Measurements from ENCODE around the gene EMILIN3.

The EMILIN3 gene

DNA sequence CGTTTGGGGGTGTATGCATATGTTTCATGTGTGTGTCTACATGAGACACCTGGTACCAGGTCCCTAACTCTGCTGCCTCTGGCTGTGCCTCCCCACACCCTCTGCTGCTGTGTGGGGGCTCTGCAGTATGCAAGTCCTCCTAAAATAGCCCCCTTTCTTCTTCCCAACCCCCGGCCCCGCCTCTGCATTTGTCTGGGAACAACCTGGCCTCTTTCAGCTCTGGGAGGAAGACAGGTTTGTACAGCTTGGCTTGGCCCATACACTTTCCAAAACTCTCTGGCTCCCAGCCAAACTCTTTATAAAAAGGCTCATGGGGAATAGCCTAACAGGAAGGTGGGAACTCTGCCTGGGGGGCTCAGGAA, 27.1 kb upstream of the EMILIN3 start:
- Histone ChIP-seq H3K4me1 (ENCODE audit: control insufficient read depth, insufficient read depth, low read length) (no peaks in the 10 kb centered on the region), H3K36me3 (ENCODE audit: control insufficient read depth in 2 of 2, insufficient read depth in 1 of 2, low read length in 2 of 2) (no peaks in the 10 kb centered on the region), H3K27ac (ENCODE audit: extremely low read depth, low read depth, low read length) (no peak overlapping the region), H3K4me3 (ENCODE audit: low read depth, low read length) (no peak overlapping the region), H3K9me3 (ENCODE audit: control insufficient read depth, insufficient read depth, low read depth, low read length) (no peaks in the 10 kb centered on the region)
- ChIA-PET CTCF (no interaction called here), POLR2A (no interaction called here)
- TF ChIP-seq ZFHX2 (tag by site-specific recombination; conservative IDR thresholded peaks at IDR 0.05) = peak; percentile 38
- TF ChIP-seq ZNF16 (tag by site-specific recombination; IDR thresholded peaks at IDR 0.05; ENCODE audit: low read depth) = no peak
- peak; percentile 42 for TF ChIP-seq EGR2 (tag by site-specific recombination; IDR thresholded peaks at IDR 0.05; ENCODE audit: low read depth)

DNA sequence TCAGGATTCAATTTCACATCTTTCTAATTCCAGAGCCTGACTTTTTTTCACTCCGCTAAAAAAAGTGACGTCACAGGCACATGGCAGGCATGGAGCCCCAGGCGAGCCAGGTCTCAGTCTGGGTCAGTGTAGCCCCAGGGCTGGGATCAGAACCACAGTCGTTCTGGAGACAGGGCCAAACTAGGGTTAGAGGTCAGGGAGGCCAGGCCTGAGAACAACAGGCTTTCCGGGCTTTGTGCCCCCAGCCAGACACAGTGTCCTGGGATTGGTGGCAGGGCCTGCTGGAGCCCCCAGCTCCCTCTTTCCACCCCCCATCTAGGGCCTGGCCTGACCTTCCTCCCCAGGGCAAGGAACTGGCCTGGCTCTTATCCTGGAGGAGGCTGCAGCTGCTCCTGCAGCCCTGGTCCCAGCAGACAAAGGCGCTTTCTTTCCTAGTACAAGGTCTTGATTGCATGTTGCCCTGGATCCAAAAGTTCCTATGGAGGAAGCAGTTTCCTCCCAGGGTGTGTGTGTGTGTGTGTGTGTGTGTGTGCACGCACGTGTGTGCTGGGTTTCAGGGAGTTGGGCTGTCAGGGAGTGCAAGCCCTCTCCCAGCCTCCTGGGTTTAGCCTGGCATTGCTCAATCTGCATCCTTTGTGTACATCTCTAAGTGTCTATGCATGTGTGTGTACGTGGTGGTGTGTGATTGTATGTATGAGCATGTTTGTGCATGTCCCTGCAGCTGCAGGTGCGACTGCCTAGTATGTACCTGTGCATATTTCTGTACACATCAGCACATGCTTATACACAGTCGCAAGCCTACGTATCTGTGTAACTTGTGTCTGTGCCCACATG, 26.5 kb upstream of the EMILIN3 start:
- ChIA-PET POLR2A (no interaction called here), CTCF (no interaction called here)
- no peaks in the 10 kb centered on the region for H3K9me3 ChIP-seq (ENCODE audit: control insufficient read depth, insufficient read depth, low read depth, low read length)
- H3K4me1 ChIP-seq (ENCODE audit: control insufficient read depth, insufficient read depth, low read length) = no peaks in the 10 kb centered on the region
- no peak for TF ChIP-seq ZSCAN23 (tag by site-specific recombination; IDR thresholded peaks at IDR 0.05)
- TF ChIP-seq, protein P1, sequence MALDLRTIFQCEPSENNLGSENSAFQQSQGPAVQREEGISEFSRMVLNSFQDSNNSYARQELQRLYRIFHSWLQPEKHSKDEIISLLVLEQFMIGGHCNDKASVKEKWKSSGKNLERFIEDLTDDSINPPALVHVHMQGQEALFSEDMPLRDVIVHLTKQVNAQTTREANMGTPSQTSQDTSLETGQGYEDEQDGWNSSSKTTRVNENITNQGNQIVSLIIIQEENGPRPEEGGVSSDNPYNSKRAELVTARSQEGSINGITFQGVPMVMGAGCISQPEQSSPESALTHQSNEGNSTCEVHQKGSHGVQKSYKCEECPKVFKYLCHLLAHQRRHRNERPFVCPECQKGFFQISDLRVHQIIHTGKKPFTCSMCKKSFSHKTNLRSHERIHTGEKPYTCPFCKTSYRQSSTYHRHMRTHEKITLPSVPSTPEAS (tag by site-specific recombination; IDR thresholded peaks at IDR 0.05) = peak; percentile 85
- TF ChIP-seq, protein P2, sequence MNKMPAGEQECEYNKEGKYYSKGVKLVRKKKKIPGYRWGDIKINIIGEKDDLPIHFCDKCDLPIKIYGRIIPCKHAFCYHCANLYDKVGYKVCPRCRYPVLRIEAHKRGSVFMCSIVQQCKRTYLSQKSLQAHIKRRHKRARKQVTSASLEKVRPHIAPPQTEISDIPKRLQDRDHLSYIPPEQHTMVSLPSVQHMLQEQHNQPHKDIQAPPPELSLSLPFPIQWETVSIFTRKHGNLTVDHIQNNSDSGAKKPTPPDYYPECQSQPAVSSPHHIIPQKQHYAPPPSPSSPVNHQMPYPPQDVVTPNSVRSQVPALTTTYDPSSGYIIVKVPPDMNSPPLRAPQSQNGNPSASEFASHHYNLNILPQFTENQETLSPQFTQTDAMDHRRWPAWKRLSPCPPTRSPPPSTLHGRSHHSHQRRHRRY (tag by site-specific recombination; IDR thresholded peaks at IDR 0.05) = no peak
- TF ChIP-seq, protein P3, sequence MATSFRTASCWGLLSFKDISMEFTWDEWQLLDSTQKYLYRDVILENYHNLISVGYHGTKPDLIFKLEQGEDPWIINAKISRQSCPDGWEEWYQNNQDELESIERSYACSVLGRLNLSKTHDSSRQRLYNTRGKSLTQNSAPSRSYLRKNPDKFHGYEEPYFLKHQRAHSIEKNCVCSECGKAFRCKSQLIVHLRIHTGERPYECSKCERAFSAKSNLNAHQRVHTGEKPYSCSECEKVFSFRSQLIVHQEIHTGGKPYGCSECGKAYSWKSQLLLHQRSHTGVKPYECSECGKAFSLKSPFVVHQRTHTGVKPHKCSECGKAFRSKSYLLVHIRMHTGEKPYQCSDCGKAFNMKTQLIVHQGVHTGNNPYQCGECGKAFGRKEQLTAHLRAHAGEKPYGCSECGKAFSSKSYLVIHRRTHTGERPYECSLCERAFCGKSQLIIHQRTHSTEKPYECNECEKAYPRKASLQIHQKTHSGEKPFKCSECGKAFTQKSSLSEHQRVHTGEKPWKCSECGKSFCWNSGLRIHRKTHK (tag by site-specific recombination; IDR thresholded peaks at IDR 0.05) = no peak
- no peaks in the 10 kb centered on the region for H3K36me3 ChIP-seq (ENCODE audit: control insufficient read depth in 2 of 2, insufficient read depth in 1 of 2, low read length in 2 of 2)
- H3K4me3 ChIP-seq (ENCODE audit: low read depth, low read length) = no peak overlapping the region
- no peak overlapping the region for H3K27ac ChIP-seq (ENCODE audit: extremely low read depth, low read depth, low read length)

DNA sequence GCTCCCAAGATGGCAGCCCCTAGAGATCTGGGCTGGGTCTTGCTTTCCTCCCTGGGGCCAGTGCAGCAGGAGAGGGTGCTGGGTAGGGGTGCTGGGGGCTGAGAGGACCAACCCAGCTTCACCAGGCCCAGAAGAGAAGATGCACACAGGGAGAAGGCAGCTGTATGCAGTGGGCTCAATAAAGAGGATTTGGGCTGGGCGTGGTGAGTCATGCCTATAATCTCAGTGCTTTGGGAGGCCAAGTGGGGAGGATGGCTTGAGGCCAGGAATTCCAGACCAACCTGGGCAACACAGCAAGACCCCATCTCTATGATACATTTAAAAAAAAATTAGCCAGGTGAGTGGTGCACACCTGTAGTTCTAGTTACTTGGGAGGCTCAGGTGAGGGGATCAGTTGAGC, 25.7 kb upstream of the EMILIN3 start:
- H3K4me3 ChIP-seq (ENCODE audit: low read depth, low read length) = no peak overlapping the region
- ChIA-PET CTCF (no interaction called here), POLR2A (no interaction called here)
- no peak overlapping the region for H3K27ac ChIP-seq (ENCODE audit: extremely low read depth, low read depth, low read length)
- H3K4me1 ChIP-seq (ENCODE audit: control insufficient read depth, insufficient read depth, low read length) = no peaks in the 10 kb centered on the region
- H3K9me3 ChIP-seq (ENCODE audit: control insufficient read depth, insufficient read depth, low read depth, low read length) = no peaks in the 10 kb centered on the region
- no peak for TF ChIP-seq ZNF707 (tag by site-specific recombination; IDR thresholded peaks at IDR 0.05)
- peak; percentile 54; the same call in 1 of the 2 replicates for TF ChIP-seq ZNF121 (tag by site-specific recombination; IDR thresholded peaks at IDR 0.05)
- no peaks in the 10 kb centered on the region for H3K36me3 ChIP-seq (ENCODE audit: control insufficient read depth in 2 of 2, insufficient read depth in 1 of 2, low read length in 2 of 2)

DNA sequence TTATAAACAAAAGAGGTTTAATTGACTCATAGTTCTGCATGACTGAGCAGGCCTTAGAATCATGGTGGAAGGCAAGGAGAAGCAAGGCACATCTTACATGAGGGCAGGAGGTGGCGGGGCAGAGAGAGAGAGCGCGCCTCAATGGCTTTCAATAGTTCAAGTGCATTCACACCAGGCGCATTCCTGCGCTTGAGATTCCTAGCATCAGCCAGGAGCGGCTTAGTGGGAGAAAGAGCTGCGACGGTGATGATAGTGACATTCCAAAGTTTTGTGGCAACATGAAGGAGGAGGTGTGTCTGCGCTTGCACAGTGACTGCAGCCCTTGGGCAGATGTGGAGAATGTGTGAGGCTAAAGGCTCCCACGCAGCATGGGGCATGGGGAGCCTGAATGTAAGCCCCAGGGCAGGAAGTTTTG, 25.0 kb upstream of the EMILIN3 start:
- Histone ChIP-seq H3K27ac (ENCODE audit: extremely low read depth, low read depth, low read length) (no peak overlapping the region), H3K4me3 (ENCODE audit: low read depth, low read length) (no peak overlapping the region), H3K36me3 (ENCODE audit: control insufficient read depth in 2 of 2, insufficient read depth in 1 of 2, low read length in 2 of 2) (no peaks in the 10 kb centered on the region), H3K9me3 (ENCODE audit: control insufficient read depth, insufficient read depth, low read depth, low read length) (no peaks in the 10 kb centered on the region), H3K4me1 (ENCODE audit: control insufficient read depth, insufficient read depth, low read length) (no peaks in the 10 kb centered on the region)
- ChIA-PET POLR2A (no interaction called here), CTCF (no interaction called here)
- TF ChIP-seq OSR2 (tag by site-specific recombination; IDR thresholded peaks at IDR 0.05) (no peak), ZNF560 (tag by site-specific recombination; IDR thresholded peaks at IDR 0.05; ENCODE audit: borderline replicate concordance) (no peak), ZNF791 (tag by site-specific recombination; IDR thresholded peaks at IDR 0.05) (no peak), ZNF112 (tag by site-specific recombination; IDR thresholded peaks at IDR 0.05) (no peak), ZNF670 (tag by site-specific recombination; IDR thresholded peaks at IDR 0.05; ENCODE audit: low read depth) (no peak), ZNF146 (tag by site-specific recombination; IDR thresholded peaks at IDR 0.05) (no peak), ZBTB7A (tag by site-specific recombination; IDR thresholded peaks at IDR 0.05; ENCODE audit: low read depth) (no peak)
